Transverse colon (tissue), 4 donors: ENCODE data around the gene ASAP3. TPM values are rescaled to one million over a fixed set of nuclear protein-coding genes. Genes with fewer than 3 reads are reported as not detected.
A peak's percentile ranks its signal among the peaks of the same experiment; 100 is the strongest.

Experiments
- DNase-seq: peaks from one replicate; pipeline ENCODE4 v3.0.0-alpha.2; 2019
- H3K27ac ChIP-seq, 4 donors: fragments of 200-600 bp; sonication (generic); 2 replicates each; pipeline ENCODE4 v1.5.1; 2016 to 2018; ENCODE audit warnings: inconsistent platforms in 4 of 4
- H3K27me3 ChIP-seq: fragments of 200-600 bp; sonication (generic); 2 replicates; pipeline ENCODE4 v1.5.1; 2017; ENCODE audit warnings: inconsistent platforms
- H3K36me3 ChIP-seq, 4 donors: fragments of 200-600 bp; sonication (generic); 2 replicates each; pipeline ENCODE4 v1.5.1; 2017 to 2019; ENCODE audit warnings: inconsistent platforms in 4 of 4
- H3K4me1 ChIP-seq, 4 donors: fragments of 200-600 bp; sonication (generic); 2 replicates each; pipeline ENCODE4 v1.5.1; 2017 to 2020; ENCODE audit warnings: inconsistent platforms in 4 of 4
- H3K4me3 ChIP-seq, 4 donors: fragments of 200-600 bp; sonication (generic); 1 replicate in 1 of 4; 2 replicates in 3 of 4; pipeline versions ENCODE4 v1.5.1 to v1.6.1; 2017 to 2019; ENCODE audit warnings: inconsistent platforms in 4 of 4
- H3K9me3 ChIP-seq, 2 donors: fragments of 200-600 bp; sonication (generic); 2 replicates each; pipeline ENCODE4 v1.5.1; 2017 to 2019; ENCODE audit warnings: inconsistent platforms in 2 of 2
- CTCF ChIP-seq, 5 experiments: fragments of 200-600 bp in 3 of 5; fragments of 450-650 bp in 2 of 5; sonication (generic) in 3 of 5; IDR thresholded peaks; 1 replicate in 2 of 5; 2 replicates in 3 of 5; pipeline ENCODE4 v1.5.1; 2016 to 2017; ENCODE audit warnings: antibody characterized with exemption in 5 of 5, inconsistent platforms in 3 of 5, mild to moderate bottlenecking in 2 of 5, moderate library complexity in 1 of 5
- EP300 ChIP-seq: sonication (generic); formaldehyde crosslinking; IDR thresholded peaks from one replicate; pipeline ENCODE4 v1.6.1; 2017; ENCODE audit warnings: antibody characterized with exemption, low read depth
- POLR2A ChIP-seq: fragments of 450-650 bp; IDR thresholded peaks from one replicate; pipeline ENCODE4 v1.6.1; 2016; ENCODE audit warnings: antibody characterized with exemption, mild to moderate bottlenecking, moderate library complexity
- POLR2AphosphoS5 ChIP-seq, 3 donors: sonication (generic); formaldehyde crosslinking; IDR thresholded peaks; one replicate each; pipeline ENCODE4 v1.6.1; 2016; ENCODE audit warnings: antibody characterized with exemption in 3 of 3
- WGBS, 2 donors: methylation state at CpG; one replicate each; pipeline ENCODE4 v1.1.5; 2018; ENCODE audit warnings: low coverage in 1 of 2; 5-methylcytosine and 5-hydroxymethylcytosine counted together
- in situ Hi-C, 4 donors: fragments of 200-750 bp; cut with MboI; loops; one replicate each; pipeline versions ENCODE4 v1.15.0 to v1.15.1; 2017; ENCODE audit warnings: low sequenced_read_pairs in 3 of 4, low pct_ligation_motif_present in 1 of 4, low pct_unique_long_range_greater_than_20kb in 1 of 4
- intact Hi-C: fragments of 100-400 bp; cut with DNase I; formaldehyde crosslinking; loops from one replicate; pipeline ENCODE4 v1.15.1; 2023; ENCODE audit warnings: low total_unique reads
- total RNA-seq, 4 donors: library from RNA; depleted of rRNA; stranded (reverse); fragments of >200 nt; gene quantifications; one replicate each; pipeline ENCODE4 v1.1.0, GENCODE V29; 2016

ASAP3 gene
- total RNA-seq, 4 donors from 2014 or later, result 38.2 to 62.9 (median 48.3) TPM

GRCh38 chr1:23481904-23482303, 2.1 kb downstream of the ASAP3 start:
- intact Hi-C loops, result no loop called here
- Histone ChIP-seq H3K4me3 (no peak overlapping the region), H3K4me1 (peaks cover 0 to 23% (median 20%) of the 10 kb centered on the region in 4 donors), H3K27me3 (no peaks in the 10 kb centered on the region), H3K27ac (no peak overlapping the region), H3K9me3 (no peaks in the 10 kb centered on the region), H3K36me3 (no peaks in the 10 kb centered on the region)
- in situ Hi-C loops, result loop anchor here in 1 of 4 donors (10.0 kb wide), 1 partner anchor 53 kb away; the partner anchor contains the start of gene E2F2
- WGBS, 2 donors, result 93 to 95% methylated on average over 3 to 6 of the region's 6 CpGs
- TF ChIP-seq POLR2A (no peak), CTCF (IDR thresholded peaks at IDR 0.05) (no peak), POLR2AphosphoS5 (IDR thresholded peaks at IDR 0.05) (no peak), EP300 (no peak)
- DNase-seq, result no peak

- no peak overlapping the region for H3K27ac ChIP-seq
- no peaks in the 10 kb centered on the region for H3K27me3 ChIP-seq
- WGBS, 2 donors, result 72 to 82% methylated on average over 4 to 7 of the region's 7 CpGs
- H3K4me3 ChIP-seq, result no peak overlapping the region
- intact Hi-C loops (no loop called here), in situ Hi-C loops (loop anchor here in 1 of 4 donors (10.0 kb wide), 1 partner anchor 54 kb away; the partner anchor contains the start of gene E2F2)
- H3K36me3 ChIP-seq, result no peaks in the 10 kb centered on the region
- no peaks in the 10 kb centered on the region for H3K9me3 ChIP-seq
- TF ChIP-seq POLR2A (no peak), CTCF (IDR thresholded peaks at IDR 0.05) (no peak)
- H3K4me1 ChIP-seq, result peaks cover 0 to 23% (median 20%) of the 10 kb centered on the region in 4 donors
- DNase-seq, result no peak
Measured at GRCh38 chr1:23481026-23481597, 2.9 kb downstream of the ASAP3 start.

GRCh38 chr1:23480187-23481025, 3.6 kb downstream of the ASAP3 start:
- peaks cover 0 to 23% (median 20%) of the 10 kb centered on the region in 4 donors for H3K4me1 ChIP-seq
- DNase-seq, result no peak
- 82 to 95% methylated on average over 4 of the region's 4 CpGs for WGBS, 2 donors
- H3K27me3 ChIP-seq, result no peaks in the 10 kb centered on the region
- peak overlapping the region in 1 of 4 donors; percentile 5 for H3K27ac ChIP-seq
- TF ChIP-seq CTCF (IDR thresholded peaks at IDR 0.05) (no peak), POLR2AphosphoS5 (IDR thresholded peaks at IDR 0.05) (no peak), POLR2A (no peak), EP300 (no peak)
- intact Hi-C loops, result no loop called here
- no peaks in the 10 kb centered on the region for H3K36me3 ChIP-seq
- in situ Hi-C loops, result loop anchor here in 1 of 4 donors (10.0 kb wide), 1 partner anchor 54 kb away; the partner anchor contains the start of gene E2F2
- no peak overlapping the region for H3K4me3 ChIP-seq
- no peaks in the 10 kb centered on the region for H3K9me3 ChIP-seq

GRCh38 chr1:23479666-23479941, 4.4 kb downstream of the ASAP3 start:
- 20 to 78% methylated on average over 1 to 2 of the region's 2 CpGs for WGBS, 2 donors
- DNase-seq, result no peak
- H3K27ac ChIP-seq, result peak overlapping the region in 2 of 4 donors; percentile 5 to 8
- H3K27me3 ChIP-seq, result no peaks in the 10 kb centered on the region
- intact Hi-C loops, result no loop called here
- peaks cover 0 to 17% (median 14%) of the 10 kb centered on the region in 4 donors for H3K4me1 ChIP-seq
- no peak overlapping the region for H3K4me3 ChIP-seq
- no peaks in the 10 kb centered on the region for H3K36me3 ChIP-seq
- H3K9me3 ChIP-seq, result no peaks in the 10 kb centered on the region
- in situ Hi-C loops, result no loop called here
- TF ChIP-seq POLR2AphosphoS5 (IDR thresholded peaks at IDR 0.05) (no peak), EP300 (no peak), CTCF (IDR thresholded peaks at IDR 0.05) (no peak), POLR2A (no peak)
